Hepatocyte (in vitro differentiated cells): ENCODE measurements around the gene IGFBPL1. TPM values are rescaled to one million over a fixed set of nuclear protein-coding genes. Genes with fewer than 3 reads are reported as not detected.

Experiments used
- DNase-seq: peaks from one replicate; pipeline ENCODE4 v3.0.0-alpha.2; 2016; ENCODE audit warnings: low spot score
- H2AFZ ChIP-seq: fragments of 200-600 bp; sonication (generic); 2 replicates; pipeline ENCODE4 v1.6.0; 2016; ENCODE audit warnings: antibody characterized with exemption, mild to moderate bottlenecking
- H3K27ac ChIP-seq: fragments of 200-600 bp; sonication (generic); 2 replicates; pipeline ENCODE4 v1.5.1; 2016; ENCODE audit warnings: mild to moderate bottlenecking
- H3K27me3 ChIP-seq: fragments of 200-600 bp; sonication (generic); 2 replicates; pipeline ENCODE4 v1.6.1; 2016
- H3K36me3 ChIP-seq: fragments of 200-600 bp; sonication (generic); replicated peaks from 2 replicates; pipeline ENCODE4 v1.5.1; 2016; ENCODE audit warnings: low read depth; ENCODE audit not compliant: insufficient read depth
- H3K4me1 ChIP-seq: fragments of 200-600 bp; sonication (generic); 2 replicates; pipeline ENCODE4 v1.5.1; 2016; ENCODE audit warnings: mild to moderate bottlenecking, moderate library complexity; ENCODE audit not compliant: insufficient read depth
- H3K4me2 ChIP-seq: fragments of 200-600 bp; sonication (generic); 2 replicates; pipeline ENCODE4 v1.6.0; 2016
- H3K4me3 ChIP-seq: fragments of 200-600 bp; sonication (generic); 2 replicates; pipeline ENCODE4 v1.5.1; 2016; ENCODE audit warnings: mild to moderate bottlenecking
- H3K79me2 ChIP-seq: fragments of 200-600 bp; sonication (generic); 2 replicates; pipeline ENCODE4 v1.6.0; 2017; ENCODE audit warnings: mild to moderate bottlenecking
- H3K9me2 ChIP-seq: fragments of 200-600 bp; sonication (generic); replicated peaks from 2 replicates; pipeline ENCODE4 v1.6.0; 2017; ENCODE audit warnings: mild to moderate bottlenecking; ENCODE audit not compliant: insufficient read depth
- H3K9me3 ChIP-seq: fragments of 200-600 bp; sonication (generic); 2 replicates; pipeline ENCODE4 v1.5.1; 2016; ENCODE audit warnings: low read depth, mild to moderate bottlenecking
- H4K20me1 ChIP-seq: fragments of 200-600 bp; sonication (generic); 2 replicates; pipeline ENCODE4 v1.6.0; 2016; ENCODE audit warnings: mild to moderate bottlenecking; ENCODE audit not compliant: insufficient read depth, poor library complexity, severe bottlenecking
- CTCF ChIP-seq: fragments of 200-600 bp; sonication (generic); IDR thresholded peaks from 2 replicates; pipeline ENCODE4 v1.5.1; 2016; ENCODE audit warnings: antibody characterized with exemption, mild to moderate bottlenecking; ENCODE audit not compliant: poor library complexity
- EZH2 ChIP-seq: fragments of 200-600 bp; sonication (generic); IDR thresholded peaks from 2 replicates; pipeline ENCODE4 v1.6.1; 2016; ENCODE audit warnings: antibody characterized with exemption, mild to moderate bottlenecking, borderline replicate concordance
- EZH2phosphoT487 ChIP-seq: fragments of 200-600 bp; sonication (generic); IDR thresholded peaks from one replicate; pipeline ENCODE4 v1.6.1; 2018; ENCODE audit warnings: antibody characterized with exemption, mild to moderate bottlenecking, low read depth, moderate library complexity; ENCODE audit not compliant: unreplicated experiment, severe bottlenecking
- WGBS: methylation state at CpG from one replicate; pipeline ENCODE4 v1.1.6; 2016; ENCODE audit warnings: low lambda C conversion rate; ENCODE audit errors: missing lambda C conversion rate; 5-methylcytosine and 5-hydroxymethylcytosine counted together
- polyA plus RNA-seq: library from polyadenylated mRNA; unstranded; fragments of >200 nt; fragmentation: Nextera tagmentation; extraction: Ambion mirVana; gene quantifications from 2 replicates; pipeline ENCODE4 v1.2.1, GENCODE V29; 2016
- total RNA-seq: library from RNA; depleted of rRNA; stranded (reverse); fragments of >200 nt; gene quantifications from 2 replicates; pipeline ENCODE4 v1.2.3, GENCODE V29; 2014

IGFBPL1 gene
- total and polyA plus RNA-seq, 2 experiments from 2014 or later, result 2.5 to 9.8 TPM

GRCh38 chr9:38440516-38440915 lies 16.3 kb upstream of the IGFBPL1 start:
- H3K27ac ChIP-seq, result no peak overlapping the region
- no peak overlapping the region for H3K4me3 ChIP-seq
- H2AFZ ChIP-seq, result no peak overlapping the region
- H3K9me3 ChIP-seq, result no peaks in the 10 kb centered on the region
- no peak for DNase-seq
- no peaks in the 10 kb centered on the region for H3K27me3 ChIP-seq
- no peaks in the 10 kb centered on the region for H4K20me1 ChIP-seq
- no peaks in the 10 kb centered on the region for H3K9me2 ChIP-seq
- H3K36me3 ChIP-seq, result no peaks in the 10 kb centered on the region
- 86% methylated on average over 3 of the region's 3 CpGs for WGBS
- TF ChIP-seq CTCF (no peak), EZH2phosphoT487 (no peak), EZH2 (no peak)
- no peak overlapping the region for H3K4me2 ChIP-seq
- no peaks in the 10 kb centered on the region for H3K79me2 ChIP-seq
- H3K4me1 ChIP-seq, result peaks cover 30% of the 10 kb centered on the region

DNA sequence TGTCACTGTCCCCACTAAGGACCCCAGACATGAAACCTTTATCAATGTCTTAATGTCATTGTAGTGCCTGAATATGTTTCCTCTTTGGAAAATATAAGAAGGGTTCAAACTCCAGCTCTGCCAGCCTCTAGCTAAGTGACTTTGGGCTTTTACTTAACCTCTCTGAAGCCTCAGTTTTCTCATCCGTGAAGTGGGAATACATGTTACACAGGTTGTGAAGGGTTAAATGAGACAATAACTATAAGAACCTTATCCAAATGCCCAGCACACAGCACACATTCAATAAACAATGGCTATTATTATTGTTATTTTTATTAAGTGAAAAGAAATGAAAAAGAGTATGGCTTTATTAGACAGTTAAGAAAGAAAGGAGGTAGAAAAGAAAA lies 15.7 kb upstream of the IGFBPL1 start:
- H3K27me3 ChIP-seq, result no peaks in the 10 kb centered on the region
- no peaks in the 10 kb centered on the region for H3K79me2 ChIP-seq
- H3K4me2 ChIP-seq, result no peak overlapping the region
- TF ChIP-seq EZH2phosphoT487 (no peak), EZH2 (no peak), CTCF (no peak)
- no peak overlapping the region for H3K4me3 ChIP-seq
- H4K20me1 ChIP-seq, result no peaks in the 10 kb centered on the region
- H3K9me3 ChIP-seq, result no peaks in the 10 kb centered on the region
- no peak overlapping the region for H2AFZ ChIP-seq
- no peaks in the 10 kb centered on the region for H3K9me2 ChIP-seq
- peaks cover 33% of the 10 kb centered on the region for H3K4me1 ChIP-seq
- no peaks in the 10 kb centered on the region for H3K36me3 ChIP-seq
- 94% methylated on average over 1 of the region's 1 CpG for WGBS
- no peak overlapping the region for H3K27ac ChIP-seq
- no peak for DNase-seq

- Histone ChIP-seq H3K4me3 (no peak overlapping the region), H3K4me1 (peaks cover 36% of the 10 kb centered on the region), H4K20me1 (no peaks in the 10 kb centered on the region), H2AFZ (no peak overlapping the region), H3K79me2 (no peaks in the 10 kb centered on the region), H3K36me3 (no peaks in the 10 kb centered on the region), H3K9me2 (no peaks in the 10 kb centered on the region), H3K27me3 (no peaks in the 10 kb centered on the region), H3K4me2 (no peak overlapping the region), H3K27ac (no peak overlapping the region), H3K9me3 (no peaks in the 10 kb centered on the region)
- no peak for TF ChIP-seq EZH2phosphoT487
- no peak for TF ChIP-seq CTCF
- TF ChIP-seq EZH2, result no peak
- no peak for DNase-seq
- WGBS, result 93% methylated on average over 3 of the region's 3 CpGs
Measured at GRCh38 chr9:38439291-38439915, 15.1 kb upstream of the IGFBPL1 start.
